ENCODE results near the gene DOK1.
"Not testable (repeated sequence)": the region's sequence is repeated elsewhere in the genome, so short reads cannot be mapped to it uniquely, and the experiment has no call there.

The DOK1 gene

DNA sequence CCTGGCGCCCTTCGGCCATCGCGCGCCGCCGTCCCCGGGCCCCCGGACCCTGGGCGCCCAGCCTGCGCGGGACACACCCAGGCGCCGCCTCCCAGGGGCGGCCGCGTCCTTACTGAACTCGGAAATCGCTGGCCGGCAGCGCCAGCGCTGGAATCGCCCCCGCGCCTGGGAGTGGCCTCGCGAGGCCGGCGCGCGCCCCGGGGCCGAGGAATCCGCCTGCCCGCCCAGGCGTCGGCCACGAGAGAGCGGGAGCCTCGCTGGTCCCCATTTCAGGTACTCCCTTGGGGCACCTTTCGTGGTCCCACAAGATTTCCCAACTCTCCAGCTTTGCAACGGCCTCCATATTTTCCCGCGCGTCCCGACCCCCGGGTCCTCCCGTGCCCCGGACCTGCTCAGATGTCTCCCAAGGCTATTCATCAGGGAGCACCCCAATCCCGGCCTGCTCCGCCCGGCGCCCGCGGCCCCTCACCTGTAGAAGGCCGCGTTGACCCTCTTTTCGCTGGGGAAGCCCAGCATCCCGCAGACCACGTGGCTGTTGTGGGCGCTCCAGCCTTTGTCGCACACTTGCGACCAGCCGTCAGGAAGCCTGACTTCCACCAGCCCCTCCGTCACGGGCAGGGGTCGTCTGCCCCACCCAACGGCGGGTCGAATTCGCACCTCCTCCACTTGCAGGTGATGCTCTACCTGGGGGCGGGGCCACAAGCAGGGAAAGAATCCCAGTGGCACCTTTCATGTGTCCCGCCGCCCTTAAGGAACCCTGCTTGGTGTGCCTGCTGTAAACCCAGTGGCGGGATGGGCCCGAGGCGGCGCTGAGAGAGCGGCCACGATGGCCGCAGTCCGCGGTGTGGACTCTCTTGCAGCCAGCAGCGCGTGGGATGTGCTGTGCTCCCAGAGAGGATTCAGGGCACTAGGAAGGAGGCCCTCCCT, 5.4 kb upstream of the DOK1 start:
- peak; percentile 62 for DNase-seq

DNA sequence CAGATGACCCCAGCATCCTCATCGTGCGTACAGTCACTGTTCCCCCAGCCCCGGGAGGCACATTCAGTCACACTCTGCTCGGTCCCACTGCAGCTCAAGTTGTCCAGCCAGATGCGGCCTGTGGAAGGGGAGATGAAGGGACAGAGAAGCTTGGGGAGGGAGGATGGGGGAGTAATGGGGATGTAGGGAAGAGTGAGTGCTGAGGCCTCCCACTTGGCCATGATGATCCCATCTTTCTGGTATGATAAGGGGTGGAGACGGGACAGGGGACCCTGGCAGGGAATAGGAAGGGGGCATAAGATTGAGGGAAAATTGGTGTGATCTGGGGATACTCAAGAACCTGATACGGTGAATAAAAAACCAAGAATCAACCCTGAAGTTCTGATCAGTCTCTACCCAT, 4.3 kb upstream of the DOK1 start:
- no peak for DNase-seq

DNA sequence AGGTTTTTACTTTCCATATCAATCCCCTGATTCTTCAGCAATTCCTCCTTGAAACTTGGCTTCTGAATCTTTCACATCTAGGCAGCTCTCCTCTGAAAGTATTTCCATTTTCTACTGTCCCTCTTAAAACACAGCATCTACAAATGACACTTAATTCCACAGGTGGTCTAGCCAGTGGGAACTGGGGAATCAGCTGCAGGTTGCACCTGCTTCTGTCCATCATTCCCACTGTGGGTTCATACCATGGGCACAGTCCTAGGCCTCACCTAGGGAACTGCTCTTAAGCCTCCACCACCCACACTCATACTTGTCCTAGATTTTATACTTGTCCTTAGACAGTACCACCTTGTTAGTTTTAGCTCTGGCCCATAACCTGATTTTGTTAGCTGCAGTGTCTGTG, 3.0 kb upstream of the DOK1 start:
- DNase-seq: no peak

DNA sequence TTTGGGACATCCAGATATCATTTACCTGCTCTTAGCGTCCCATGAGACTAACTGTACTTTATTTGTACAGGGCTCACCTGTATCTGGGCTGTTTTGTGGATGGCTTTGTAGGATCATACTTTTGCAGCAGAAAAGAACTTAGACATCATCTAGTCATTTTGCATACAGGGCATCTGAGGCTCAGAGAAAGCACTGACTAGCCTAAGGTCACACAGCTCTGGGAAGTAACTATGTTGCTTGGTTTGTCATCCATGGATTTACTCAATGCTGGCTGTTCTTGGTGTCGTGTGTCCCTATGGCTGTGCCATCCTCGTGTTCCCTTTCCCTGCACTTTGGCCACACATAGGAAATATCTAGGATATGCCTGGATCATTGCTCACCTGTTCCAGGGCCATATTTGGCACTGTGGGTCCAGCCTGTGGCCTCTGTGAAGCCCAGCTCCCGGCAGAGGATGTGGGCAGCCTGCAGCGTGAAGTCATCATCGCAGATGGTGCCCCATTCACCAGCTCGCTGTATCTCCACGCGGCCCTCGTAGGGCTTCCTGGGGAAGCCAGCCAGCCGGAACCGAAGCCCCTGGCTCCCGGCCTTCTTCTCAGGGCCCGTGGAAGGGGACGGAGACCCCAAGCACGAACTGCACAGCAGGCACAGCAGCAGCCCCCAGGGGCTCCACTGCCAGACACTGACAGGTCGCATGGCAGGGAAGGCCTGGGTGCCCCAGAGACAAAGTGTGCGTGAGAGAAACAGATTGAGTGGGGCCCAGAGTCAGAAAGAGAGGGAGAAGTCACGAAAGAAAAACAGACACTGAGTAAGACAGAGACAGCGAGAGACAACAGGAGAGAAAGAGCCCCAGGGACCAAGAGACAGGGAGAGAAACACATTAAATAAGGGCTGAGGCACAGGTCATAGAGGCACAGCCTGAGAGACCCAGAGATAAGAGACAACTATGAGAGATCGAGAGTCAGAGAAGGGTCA, 2.3 kb upstream of the DOK1 start:
- no peak for DNase-seq

DNA sequence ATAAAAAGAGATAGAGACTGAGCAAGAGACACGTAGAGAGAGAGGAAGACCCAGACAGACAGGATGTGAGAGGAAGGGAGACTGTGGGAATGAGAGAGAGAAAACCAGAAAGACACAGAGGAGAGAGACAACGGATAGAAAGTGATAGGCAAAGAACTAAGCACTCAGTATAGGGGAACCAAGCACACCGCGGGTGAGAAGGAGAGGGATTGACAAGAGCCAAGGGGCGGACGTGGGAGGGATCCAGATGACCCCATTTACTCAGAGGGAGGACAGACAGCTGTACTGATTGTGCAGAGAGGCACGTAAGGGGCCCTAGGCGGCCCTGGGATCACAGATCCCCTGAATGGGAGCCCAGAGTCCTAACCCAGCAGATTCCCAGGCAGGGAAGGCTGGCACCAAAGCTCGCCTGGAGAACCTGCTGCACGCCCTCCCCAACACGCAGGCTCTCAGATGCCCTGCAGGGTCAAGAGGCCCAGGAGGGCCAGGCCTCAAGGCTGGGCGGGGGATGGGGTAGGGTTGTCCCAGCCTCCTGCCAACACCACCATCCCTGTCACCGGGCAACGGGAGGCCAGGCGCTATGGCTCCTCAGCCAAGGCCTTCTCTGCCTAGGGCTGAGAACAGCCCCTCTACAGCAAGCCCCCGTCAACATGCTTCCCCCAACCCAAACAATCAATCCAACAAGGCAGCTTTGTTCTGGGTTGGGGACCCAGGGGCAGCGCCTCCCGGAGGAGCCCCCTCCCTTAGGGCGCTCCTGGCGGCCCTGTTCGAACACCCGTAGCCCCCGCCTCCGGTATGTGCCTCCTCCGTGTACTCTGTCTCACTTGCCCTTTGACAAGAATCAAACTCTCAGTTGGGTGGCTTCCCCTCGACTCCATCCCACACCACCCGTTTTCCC, 1.4 kb upstream of the DOK1 start:
- DNase-seq: no peak

DNA sequence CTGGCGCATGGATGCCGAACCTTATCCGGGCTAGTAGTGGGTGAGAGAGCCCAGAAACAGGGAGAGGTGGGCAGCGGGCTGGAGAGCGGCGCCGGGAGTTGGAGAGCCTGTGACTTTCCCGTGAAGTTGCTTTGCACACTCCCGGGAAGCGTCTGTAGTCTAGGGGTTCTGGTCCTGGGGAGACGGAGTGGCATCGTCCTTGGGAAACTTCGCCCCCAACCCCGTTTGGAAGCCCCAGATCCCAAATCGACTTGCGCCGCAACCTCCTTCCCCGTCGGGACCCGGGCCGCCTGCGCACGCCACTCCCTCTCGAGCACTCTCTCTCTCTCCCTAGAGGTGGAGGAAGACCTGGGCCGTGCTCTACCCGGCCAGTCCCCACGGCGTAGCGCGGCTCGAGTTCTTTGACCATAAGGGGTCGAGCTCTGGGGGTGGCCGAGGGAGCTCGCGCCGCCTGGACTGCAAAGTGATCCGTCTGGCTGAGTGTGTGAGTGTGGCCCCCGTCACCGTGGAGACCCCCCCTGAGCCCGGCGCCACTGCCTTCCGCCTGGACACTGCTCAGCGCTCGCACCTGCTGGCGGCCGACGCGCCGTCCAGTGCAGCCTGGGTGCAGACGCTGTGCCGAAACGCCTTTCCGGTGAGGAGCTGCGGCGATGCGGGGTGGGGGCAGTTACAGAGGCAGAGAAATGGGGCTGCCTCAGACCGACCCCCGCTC, 456 bp downstream of the DOK1 start:
- peak; percentile 50 for DNase-seq

DNA sequence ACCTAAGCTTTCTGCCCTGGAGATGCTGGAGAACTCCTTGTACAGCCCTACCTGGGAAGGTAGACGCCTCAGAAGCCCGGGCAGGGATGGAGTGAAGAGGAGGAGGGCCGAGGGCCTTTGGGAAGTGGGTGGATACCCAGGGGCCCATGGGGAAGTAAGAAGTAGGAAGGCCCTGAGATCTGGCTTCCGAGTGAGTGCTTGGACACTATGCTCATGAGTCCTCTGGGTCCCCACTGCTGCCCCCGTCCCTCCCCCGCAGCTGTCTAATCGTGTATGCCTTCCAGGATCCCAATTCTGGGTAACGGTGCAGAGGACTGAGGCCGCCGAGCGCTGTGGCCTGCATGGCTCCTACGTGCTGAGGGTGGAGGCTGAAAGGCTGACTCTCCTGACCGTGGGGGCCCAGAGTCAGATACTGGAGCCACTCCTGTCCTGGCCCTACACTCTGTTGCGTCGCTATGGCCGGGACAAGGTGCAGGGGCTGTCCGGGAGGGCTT, 1.1 kb downstream of the DOK1 start:
- DNase-seq: no peak

DNA sequence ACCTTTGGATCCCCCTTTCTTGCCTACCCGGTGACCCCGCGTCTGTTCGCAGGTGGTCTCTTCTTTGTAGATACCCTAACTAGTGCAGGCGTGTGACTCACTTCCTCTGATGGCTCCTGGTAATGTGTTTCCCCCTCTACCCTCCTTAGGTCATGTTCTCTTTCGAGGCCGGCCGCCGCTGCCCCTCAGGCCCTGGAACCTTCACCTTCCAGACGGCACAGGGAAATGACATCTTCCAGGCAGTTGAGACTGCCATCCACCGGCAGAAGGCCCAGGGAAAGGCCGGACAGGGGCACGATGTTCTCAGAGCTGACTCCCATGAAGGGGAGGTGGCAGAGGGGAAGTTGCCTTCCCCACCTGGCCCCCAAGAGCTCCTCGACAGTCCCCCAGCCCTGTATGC, 1.6 kb downstream of the DOK1 start:
- DNase-seq: no peak

DNA sequence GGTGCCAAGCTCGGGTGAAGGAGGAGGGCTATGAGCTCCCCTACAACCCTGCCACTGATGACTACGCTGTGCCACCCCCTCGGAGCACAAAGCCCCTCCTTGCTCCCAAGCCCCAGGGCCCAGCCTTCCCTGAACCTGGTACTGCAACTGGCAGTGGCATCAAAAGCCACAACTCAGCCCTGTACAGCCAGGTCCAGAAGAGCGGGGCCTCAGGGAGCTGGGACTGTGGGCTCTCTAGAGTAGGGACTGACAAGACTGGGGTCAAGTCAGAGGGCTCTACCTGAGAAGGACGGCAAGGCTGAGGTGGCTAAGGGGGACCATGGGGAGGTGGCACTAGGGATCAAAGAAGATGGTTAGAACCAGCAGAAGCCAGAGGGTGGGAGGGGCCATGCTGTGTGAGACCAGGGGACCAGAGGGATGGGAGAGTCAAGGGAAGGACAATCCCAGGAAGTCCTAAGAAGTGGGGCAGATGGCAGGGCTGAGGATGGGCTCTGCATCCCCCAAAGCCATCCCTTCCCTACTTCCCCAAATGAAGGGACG, 2.4 kb downstream of the DOK1 start:
- DNase-seq: no peak

DNA sequence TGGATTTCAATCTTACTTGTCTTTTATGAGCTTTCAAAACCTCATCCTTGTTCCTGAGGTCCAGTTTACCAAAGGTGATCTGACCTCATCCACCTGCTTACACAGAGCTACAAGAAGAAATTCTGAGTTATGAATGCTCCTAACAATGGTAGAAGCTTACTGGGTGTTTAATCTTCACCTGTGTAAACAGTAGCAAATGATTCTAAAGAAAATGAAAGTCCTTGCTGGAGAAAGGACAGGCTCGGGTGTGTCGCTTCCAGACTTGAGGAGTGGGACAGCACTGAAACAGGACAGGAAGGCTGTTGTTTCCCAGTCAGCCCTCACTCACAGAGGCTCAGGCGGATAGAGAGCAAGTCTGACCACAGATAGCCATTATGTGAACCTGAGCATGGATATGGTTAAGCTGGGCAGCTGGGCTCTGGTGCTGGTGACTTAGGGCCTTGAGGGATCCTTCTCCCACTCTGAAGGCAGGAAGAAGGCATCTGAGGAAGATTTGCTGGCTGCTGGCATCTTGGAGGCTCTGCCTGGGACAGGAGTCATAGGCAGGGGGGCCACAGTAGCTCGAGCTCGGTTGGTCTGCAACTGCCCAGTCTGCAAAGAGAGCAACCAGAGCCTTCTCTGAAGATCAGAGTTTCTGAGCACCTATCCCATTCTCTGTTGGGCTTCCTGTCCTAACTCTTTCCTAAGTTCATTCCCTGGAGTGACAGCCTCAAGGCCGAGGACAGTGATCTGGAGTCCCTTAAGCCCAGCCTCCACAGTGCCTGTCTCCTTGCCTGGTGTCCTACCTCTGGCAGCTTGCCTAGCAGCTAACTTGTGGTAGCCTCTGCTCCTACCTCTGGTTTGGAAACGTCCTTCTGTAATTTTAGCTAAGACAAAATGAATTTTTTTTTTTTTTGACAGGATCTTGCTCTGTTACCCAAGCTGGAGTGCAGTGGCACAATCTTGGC, 4.0 kb downstream of the DOK1 start:
- no peak for DNase-seq

DNA sequence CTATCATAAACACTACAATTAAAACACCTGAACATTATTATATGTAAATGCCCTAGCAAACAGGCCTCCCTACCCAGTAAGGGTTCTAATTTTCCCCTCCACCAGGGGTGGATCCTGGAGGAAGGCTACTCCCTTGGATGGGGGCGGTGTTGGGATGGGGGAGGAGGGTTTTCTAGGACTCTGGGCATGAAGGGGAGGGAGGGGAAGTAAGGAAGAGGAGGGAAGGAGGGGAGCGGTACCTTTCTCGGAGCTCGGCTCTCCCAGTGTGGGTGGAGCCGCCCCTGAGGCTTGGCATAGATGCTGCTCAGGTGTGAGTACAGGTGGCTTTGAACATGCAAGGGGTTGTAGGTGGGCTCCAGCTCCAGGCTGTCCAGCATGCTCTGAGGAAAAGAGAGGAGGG, 5.4 kb downstream of the DOK1 start:
- no peak for DNase-seq

DNA sequence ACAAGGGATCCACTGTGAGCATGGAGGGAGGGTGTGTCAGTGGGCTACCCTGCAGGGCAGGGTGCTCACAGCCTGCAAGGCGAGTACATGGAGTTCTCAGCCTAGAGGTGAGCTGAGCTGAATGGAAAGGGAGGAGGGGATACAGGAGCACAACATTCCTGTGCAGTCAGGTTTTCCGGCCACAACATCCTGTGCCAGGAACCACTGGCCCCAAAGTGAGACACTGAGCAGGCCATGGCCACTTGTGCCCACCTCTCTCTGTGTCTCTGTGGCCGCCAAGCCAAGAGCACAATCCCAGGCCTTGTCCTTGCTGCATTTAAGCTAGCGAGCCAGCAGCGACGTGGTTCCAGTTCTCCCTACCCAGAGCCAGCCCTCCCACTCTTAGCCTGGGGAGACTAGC, 6.1 kb downstream of the DOK1 start:
- DNase-seq: no peak

DNA sequence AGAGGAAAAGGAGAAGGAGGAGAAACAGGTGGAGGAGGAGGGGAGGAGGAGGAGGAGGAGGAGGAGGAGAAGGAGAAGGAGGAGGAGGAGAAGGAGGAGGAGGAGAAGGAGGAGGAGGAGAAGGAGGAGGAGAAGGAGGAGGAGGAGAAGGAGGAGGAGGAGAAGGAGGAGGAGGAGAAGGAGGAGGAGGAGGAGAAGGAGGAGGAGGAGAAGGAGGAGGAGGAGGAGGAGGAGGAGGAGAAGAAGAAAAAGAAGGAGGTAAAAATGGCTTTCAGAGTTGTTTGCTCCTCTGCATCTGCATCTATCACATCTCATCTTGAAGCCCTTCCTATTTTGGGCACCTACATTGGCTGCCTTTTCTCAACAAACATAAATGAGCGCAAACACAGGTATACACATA, 6.5 kb downstream of the DOK1 start:
- DNase-seq: not testable (repeated sequence)

DNA sequence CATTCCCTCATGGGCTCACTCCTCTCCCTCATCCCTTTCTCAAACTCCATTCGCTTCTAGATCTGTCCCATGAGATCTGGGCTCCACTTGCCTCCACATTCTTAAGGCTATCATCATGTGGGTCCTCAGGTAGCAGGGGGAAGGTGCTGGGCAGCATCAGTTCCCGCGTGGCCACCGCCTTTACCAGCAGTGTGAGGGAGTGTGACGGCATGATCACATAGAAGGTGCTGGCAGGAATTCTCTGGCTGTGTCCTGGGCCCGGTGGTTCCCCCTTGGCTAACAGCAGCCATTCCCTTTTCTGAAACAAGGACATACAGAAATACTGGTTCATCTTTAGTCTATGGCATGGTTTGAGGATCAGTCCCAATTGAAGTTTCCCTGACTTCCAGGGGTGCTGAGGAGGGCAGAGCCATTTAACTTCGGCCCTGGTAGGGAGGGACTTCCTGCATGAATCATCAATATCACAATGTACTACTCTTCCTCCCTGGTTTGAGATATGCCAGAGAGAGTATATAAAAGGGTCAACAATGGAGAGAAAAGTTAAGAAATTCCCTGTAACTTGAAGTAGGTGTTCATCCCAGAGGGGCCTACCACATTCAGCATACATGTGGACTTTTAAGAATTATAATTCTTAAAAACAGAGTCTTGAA, 7.7 kb downstream of the DOK1 start:
- DNase-seq: no peak

DNA sequence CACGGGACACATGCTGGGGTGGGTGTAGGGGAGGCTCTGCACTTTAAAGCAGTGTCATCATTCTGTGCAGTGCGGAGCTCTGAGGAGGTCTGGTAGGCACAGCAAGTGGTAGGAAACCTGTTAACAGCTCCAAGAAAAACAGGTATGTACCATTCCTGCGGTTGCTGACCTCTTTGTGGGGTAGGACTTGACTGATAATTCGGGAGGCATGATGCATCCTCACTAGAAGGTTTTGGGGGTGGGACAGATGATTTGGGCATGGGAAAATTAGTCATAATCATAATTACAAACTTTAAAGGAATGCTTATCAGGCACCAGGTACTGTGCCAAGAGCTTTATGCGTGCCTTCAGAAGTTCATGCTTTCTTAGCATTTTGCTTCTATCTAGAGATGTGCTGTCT, 9.7 kb downstream of the DOK1 start:
- DNase-seq: no peak

DNA sequence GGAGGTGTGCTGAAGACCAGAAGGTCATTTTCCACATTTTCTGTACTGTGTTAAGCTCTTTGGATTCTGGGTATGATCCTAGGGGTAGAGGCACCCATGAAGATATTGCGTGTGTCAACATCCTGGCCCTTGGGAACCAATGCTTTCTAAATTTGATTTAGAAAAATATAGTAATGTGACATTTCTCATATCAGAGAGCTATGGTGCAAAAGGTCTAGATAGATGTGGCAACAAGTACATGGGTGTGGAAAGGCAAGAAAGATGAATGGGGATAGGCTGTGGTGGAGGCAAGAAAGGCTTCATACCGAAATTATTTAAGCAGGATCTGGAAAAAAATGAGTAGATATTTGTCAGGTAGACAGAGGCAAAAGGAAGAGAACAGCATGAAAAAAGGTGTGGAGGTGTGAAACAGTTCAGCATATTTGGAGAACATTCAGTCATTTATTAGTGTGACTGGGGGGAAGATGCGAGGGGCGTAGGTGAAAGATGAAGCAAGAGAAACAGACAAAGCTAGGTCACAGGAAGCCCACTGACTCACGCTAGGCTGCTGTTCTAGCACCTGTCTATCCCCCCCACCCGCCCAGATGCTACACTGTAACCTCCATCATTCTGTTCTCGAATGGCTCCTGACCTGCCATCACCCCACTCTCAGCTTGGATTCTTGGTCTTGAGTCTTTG, 11.7 kb downstream of the DOK1 start:
- DNase-seq: no peak

DNA sequence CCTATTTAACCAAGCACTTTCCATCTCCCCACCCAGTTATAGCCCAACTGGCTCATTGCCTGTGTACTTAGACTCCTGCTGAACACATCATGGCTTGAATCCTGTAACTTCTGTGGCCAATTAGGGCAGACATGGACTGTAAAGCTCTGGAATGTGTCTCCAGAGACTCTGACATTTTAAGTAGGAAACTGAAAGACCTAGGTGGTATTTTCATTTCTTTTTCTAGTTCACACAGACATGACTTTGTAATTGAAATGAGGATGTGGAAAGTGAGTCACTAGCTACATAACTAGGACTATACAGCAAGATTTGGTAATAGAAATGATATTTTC, 12.2 kb downstream of the DOK1 start:
- no peak for DNase-seq

DNA sequence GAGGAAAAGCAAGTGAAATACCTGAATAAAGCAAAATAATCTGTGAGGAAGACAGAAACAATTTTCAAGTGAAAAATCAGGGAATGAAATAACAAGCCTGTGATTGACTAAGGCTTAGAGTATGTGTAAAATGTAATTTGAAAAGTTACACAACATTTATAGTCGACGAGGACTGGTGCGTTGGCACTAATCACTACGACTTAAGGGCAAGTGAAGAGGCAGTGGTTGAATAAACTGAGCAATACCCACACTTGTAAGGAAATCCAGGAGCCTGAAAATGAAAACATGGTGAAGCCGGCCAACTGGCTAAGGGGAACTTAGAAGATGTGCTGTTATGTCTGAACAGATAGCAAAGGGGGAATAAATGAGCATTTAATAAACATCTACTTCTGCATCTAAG, 13.4 kb downstream of the DOK1 start:
- DNase-seq: no peak

DNA sequence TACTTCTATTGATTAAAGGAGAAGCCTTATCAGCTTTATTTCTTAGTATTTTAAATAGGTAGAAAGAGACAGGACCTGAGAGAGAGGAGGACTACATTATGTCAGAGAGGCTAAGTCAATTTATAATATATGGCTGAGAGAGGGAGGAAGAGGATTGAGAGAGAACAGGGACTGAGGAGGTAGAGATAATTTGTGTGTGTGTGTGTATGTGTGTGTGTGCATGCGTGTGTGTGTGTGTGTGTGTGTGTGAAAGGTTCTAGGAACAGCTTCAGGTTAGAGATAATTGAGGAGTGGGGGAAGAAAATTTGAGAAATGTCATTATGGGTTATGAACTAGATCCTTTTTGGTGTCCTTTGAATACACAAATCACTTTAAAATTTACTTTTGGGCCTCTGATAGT, 15.2 kb downstream of the DOK1 start:
- no peak for DNase-seq
